ENCODE data around the gene NET1. TPM values are rescaled to one million over a fixed set of nuclear protein-coding genes. Genes with fewer than 3 reads are reported as not detected.

The NET1 gene
- total RNA-seq, 4 donors from 2014 or later: 50.9 to 151 (median 112) TPM

DNA sequence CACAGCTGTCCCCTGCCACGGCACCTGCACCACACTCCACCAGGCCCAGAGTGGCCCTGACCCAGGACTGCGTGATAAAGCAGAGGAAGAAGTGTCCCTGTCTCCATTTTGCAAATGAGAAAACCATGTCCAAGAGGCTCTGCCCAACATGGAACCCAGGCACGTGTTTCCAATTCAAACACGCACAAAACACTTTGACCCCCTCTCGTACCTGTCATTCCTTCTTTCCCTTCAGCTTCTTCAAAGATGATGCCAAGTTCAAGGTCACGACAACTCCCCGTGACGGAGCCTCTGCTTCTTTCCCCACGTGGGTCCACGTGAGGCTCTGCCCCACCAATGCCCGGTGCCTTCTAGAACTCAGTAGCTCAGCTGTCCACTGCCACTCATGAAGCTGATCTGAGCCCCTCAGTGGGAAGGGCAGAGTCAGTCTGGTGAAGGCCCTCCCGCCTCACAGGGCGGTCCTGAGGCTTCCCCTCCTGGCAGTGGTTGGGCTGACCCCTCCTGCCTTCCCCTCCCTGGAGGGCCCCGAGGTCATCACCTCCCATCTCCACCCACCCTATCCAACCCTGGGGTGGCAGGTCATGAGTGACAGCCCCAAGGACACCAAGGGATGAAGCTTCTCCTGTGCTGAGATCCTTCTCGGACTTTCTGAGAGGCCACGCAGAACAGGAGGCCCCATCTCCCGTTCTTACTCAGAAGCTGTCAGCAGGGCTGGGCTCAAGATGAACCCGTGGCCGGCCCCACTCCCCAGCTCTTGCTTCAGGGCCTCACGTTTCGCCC lies 68.0 kb downstream of the NET1 start:
- H3K27me3 ChIP-seq: no peaks in the 10 kb centered on the region
- no peak for TF ChIP-seq CTCF (IDR thresholded peaks at IDR 0.05)
- no peak for TF ChIP-seq POLR2A (IDR thresholded peaks at IDR 0.05)
- no peak overlapping the region for H3K4me3 ChIP-seq (replicated peaks in 1 of 3)
- H3K9me3 ChIP-seq: no peaks in the 10 kb centered on the region
- no peaks in the 10 kb centered on the region for H3K36me3 ChIP-seq
- H3K4me1 ChIP-seq: no peaks in the 10 kb centered on the region
- intact Hi-C loops (cut with DNase I): no loop called here
- no peak for DNase-seq
- WGBS, 2 donors: 85 to 95% methylated on average over 11 to 19 of the region's 21 CpGs
- H3K27ac ChIP-seq: no peak overlapping the region

- WGBS, 2 donors: 95 to 97% methylated on average over 12 of the region's 12 CpGs
These were observed 68.8 kb downstream of the NET1 start for GRCh38 chr10:5481121-5481520.

GRCh38 chr10:5482016-5482415 lies 69.7 kb downstream of the NET1 start:
- no peak overlapping the region for H3K27ac ChIP-seq
- no peaks in the 10 kb centered on the region for H3K36me3 ChIP-seq
- 96 to 97% methylated on average over 9 of the region's 9 CpGs for WGBS, 2 donors
- intact Hi-C loops (cut with DNase I): no loop called here
- H3K27me3 ChIP-seq: no peaks in the 10 kb centered on the region
- DNase-seq: no peak
- H3K4me3 ChIP-seq (replicated peaks in 1 of 3): no peak overlapping the region
- no peaks in the 10 kb centered on the region for H3K4me1 ChIP-seq
- TF ChIP-seq POLR2A (IDR thresholded peaks at IDR 0.05): no peak
- no peak for TF ChIP-seq CTCF (IDR thresholded peaks at IDR 0.05)
- no peaks in the 10 kb centered on the region for H3K9me3 ChIP-seq

More at GRCh38 chr10:5481121-5481520, 68.8 kb downstream of the NET1 start:
- intact Hi-C loops (cut with DNase I): no loop called here
- H3K27me3 ChIP-seq: no peaks in the 10 kb centered on the region
- H3K27ac ChIP-seq: no peak overlapping the region
- no peak overlapping the region for H3K4me3 ChIP-seq (replicated peaks in 1 of 3)
- H3K36me3 ChIP-seq: no peaks in the 10 kb centered on the region
- no peaks in the 10 kb centered on the region for H3K4me1 ChIP-seq
- DNase-seq: no peak
- H3K9me3 ChIP-seq: no peaks in the 10 kb centered on the region
- TF ChIP-seq POLR2A (IDR thresholded peaks at IDR 0.05) (no peak), CTCF (IDR thresholded peaks at IDR 0.05) (no peak)

GRCh38 chr10:5484205-5484604 lies 71.8 kb downstream of the NET1 start:
- no peak for DNase-seq
- TF ChIP-seq POLR2A (IDR thresholded peaks at IDR 0.05) (no peak), CTCF (IDR thresholded peaks at IDR 0.05) (no peak)
- Histone ChIP-seq H3K4me3 (replicated peaks in 1 of 3) (no peak overlapping the region), H3K36me3 (no peaks in the 10 kb centered on the region), H3K9me3 (no peaks in the 10 kb centered on the region), H3K27me3 (no peaks in the 10 kb centered on the region), H3K27ac (no peak overlapping the region), H3K4me1 (no peaks in the 10 kb centered on the region)
- WGBS, 2 donors: 89 to 90% methylated on average over 3 of the region's 3 CpGs
- intact Hi-C loops (cut with DNase I): no loop called here

DNA sequence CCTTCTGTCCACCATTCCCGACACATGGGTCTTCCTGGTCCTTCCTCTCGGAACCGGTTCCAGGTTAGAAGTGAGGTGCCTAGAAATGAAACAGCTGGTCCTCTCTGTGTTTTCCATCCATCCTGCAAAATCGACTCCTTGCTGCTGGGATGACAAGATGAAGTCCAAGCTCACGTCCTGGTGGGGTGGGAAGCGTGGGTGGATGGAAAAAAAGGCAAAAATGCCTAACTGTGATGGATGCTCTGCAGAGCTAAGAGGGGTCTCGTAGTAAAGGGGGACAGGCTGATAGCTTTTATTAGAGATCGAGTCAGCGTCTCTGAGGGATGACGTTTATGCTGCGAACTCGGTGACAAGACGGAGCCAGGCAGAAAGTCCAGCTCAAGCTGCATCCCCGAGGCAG lies 72.9 kb downstream of the NET1 start:
- Histone ChIP-seq H3K4me1 (peaks cover 0 to 5% of the 10 kb centered on the region in 2 donors), H3K27ac (no peak overlapping the region), H3K27me3 (no peaks in the 10 kb centered on the region), H3K4me3 (replicated peaks in 1 of 3) (no peak overlapping the region), H3K36me3 (no peaks in the 10 kb centered on the region), H3K9me3 (no peaks in the 10 kb centered on the region)
- 85 to 91% methylated on average over 14 of the region's 14 CpGs for WGBS, 2 donors
- DNase-seq: no peak
- intact Hi-C loops (cut with DNase I): no loop called here
- TF ChIP-seq POLR2A (IDR thresholded peaks at IDR 0.05) (no peak), CTCF (IDR thresholded peaks at IDR 0.05) (no peak)

All from thyroid gland (tissue), 4 donors.